HG03060 (cell line): ENCODE data around the gene NR6A1.
"Not testable (repeated sequence)": the region's sequence is repeated elsewhere in the genome, so short reads cannot be mapped to it uniquely, and the experiment has no call there.

ENCODE experiments used
- ATAC-seq: cut with Tn5 transposase; IDR thresholded peaks from one replicate; pipeline ENCODE4 v1.9.1; 2021; ENCODE audit warnings: low read depth, moderate number of reproducible peaks; ENCODE audit not compliant: unreplicated experiment

NR6A1 gene

GRCh38 chr9:124625087-124625486, 146.0 kb downstream of the NR6A1 start:
- ATAC-seq: no peak

- ATAC-seq: no peak
These were observed 146.4 kb downstream of the NR6A1 start for GRCh38 chr9:124624735-124624992.

- ATAC-seq: no peak
These were observed 147.0 kb downstream of the NR6A1 start for GRCh38 chr9:124623966-124624734.

- no peak for ATAC-seq
These were observed 148.2 kb downstream of the NR6A1 start for GRCh38 chr9:124622882-124623281.

GRCh38 chr9:124621371-124622328, 149.5 kb downstream of the NR6A1 start:
- no peak for ATAC-seq

- ATAC-seq: no peak
These were observed 152.6 kb downstream of the NR6A1 start for GRCh38 chr9:124618476-124618875.

- no peak for ATAC-seq
These were observed 153.5 kb downstream of the NR6A1 start for GRCh38 chr9:124617477-124618141.

GRCh38 chr9:124616961-124617360, 154.2 kb downstream of the NR6A1 start:
- ATAC-seq: no peak

GRCh38 chr9:124615840-124616239, 155.3 kb downstream of the NR6A1 start:
- not testable (repeated sequence) for ATAC-seq

GRCh38 chr9:124615100-124615742, 155.9 kb downstream of the NR6A1 start:
- ATAC-seq: no peak

- no peak for ATAC-seq
These were observed 157.3 kb downstream of the NR6A1 start for GRCh38 chr9:124613849-124614248.

- no peak for ATAC-seq
These were observed 160.0 kb downstream of the NR6A1 start for GRCh38 chr9:124611106-124611505.

- ATAC-seq: no peak
These were observed 165.1 kb downstream of the NR6A1 start for GRCh38 chr9:124606027-124606426.

GRCh38 chr9:124605258-124605657, 165.9 kb downstream of the NR6A1 start:
- ATAC-seq: no peak

GRCh38 chr9:124602632-124603031, 168.5 kb downstream of the NR6A1 start:
- no peak for ATAC-seq

GRCh38 chr9:124602204-124602603, 168.9 kb downstream of the NR6A1 start:
- no peak for ATAC-seq

- no peak for ATAC-seq
These were observed 170.7 kb downstream of the NR6A1 start for GRCh38 chr9:124600407-124600806.

GRCh38 chr9:124599121-124599795, 171.9 kb downstream of the NR6A1 start:
- ATAC-seq: no peak

- ATAC-seq: no peak
These were observed 173.1 kb downstream of the NR6A1 start for GRCh38 chr9:124598048-124598447.

GRCh38 chr9:124596172-124596839, 174.8 kb downstream of the NR6A1 start:
- ATAC-seq: no peak
